OCI-LY3 (cell line): ENCODE measurements around the gene ICOS.

ENCODE experiments used
- CTCF ChIP-seq: fragments of 200-600, 300-600 bp; sonication (generic); IDR thresholded peaks from 2 replicates; pipeline ENCODE4 v1.5.1; 2014; ENCODE audit warnings: antibody characterized with exemption, low read length, low read depth
- EZH2phosphoT487 ChIP-seq: fragments of 200-600 bp; shearing (Covaris generic); IDR thresholded peaks from 2 replicates; pipeline ENCODE4 v1.6.1; 2018; ENCODE audit warnings: antibody characterized with exemption, mixed run types, low read depth

GRCh38 chr2:203914546-203915182 is 21.9 kb upstream of the ICOS start:
- TF ChIP-seq CTCF (no peak), EZH2phosphoT487 (no peak)
